Measurements from ENCODE around the gene GALNT2.

Gene GALNT2

GRCh38 chr1:230141797-230142607 is 75.0 kb downstream of the GALNT2 start:
- FAIRE-seq (no peak), DNase-seq (ENCODE audit: insufficient read length, low spot score) (no peak)

- DNase-seq (ENCODE audit: insufficient read length, low spot score), result no peak
- no peak for FAIRE-seq
These were observed 75.7 kb downstream of the GALNT2 start for GRCh38 chr1:230142608-230143210.

GRCh38 chr1:230143534-230143933 is 76.5 kb downstream of the GALNT2 start:
- FAIRE-seq, result no peak
- no peak for DNase-seq (ENCODE audit: insufficient read length, low spot score)

- DNase-seq (ENCODE audit: insufficient read length, low spot score) (no peak), FAIRE-seq (no peak)
These were observed 77.1 kb downstream of the GALNT2 start for GRCh38 chr1:230144010-230144614.

GRCh38 chr1:230144758-230145504 is 77.9 kb downstream of the GALNT2 start:
- no peak for FAIRE-seq
- no peak for DNase-seq (ENCODE audit: insufficient read length, low spot score)

- FAIRE-seq (no peak), DNase-seq (ENCODE audit: insufficient read length, low spot score) (no peak)
These were observed 78.5 kb downstream of the GALNT2 start for GRCh38 chr1:230145505-230145899.

GRCh38 chr1:230145953-230146476 is 79.0 kb downstream of the GALNT2 start:
- no peak for FAIRE-seq
- DNase-seq (ENCODE audit: insufficient read length, low spot score), result no peak

GRCh38 chr1:230146709-230147108 is 79.7 kb downstream of the GALNT2 start:
- no peak for FAIRE-seq
- DNase-seq (ENCODE audit: insufficient read length, low spot score), result no peak

- no peak for DNase-seq (ENCODE audit: insufficient read length, low spot score)
- FAIRE-seq, result no peak
These were observed 80.5 kb downstream of the GALNT2 start for GRCh38 chr1:230147253-230148125.

- no peak for DNase-seq (ENCODE audit: insufficient read length, low spot score)
- FAIRE-seq, result no peak
These were observed 81.2 kb downstream of the GALNT2 start for GRCh38 chr1:230148126-230148652.

GRCh38 chr1:230148768-230149469 is 81.9 kb downstream of the GALNT2 start:
- DNase-seq (ENCODE audit: insufficient read length, low spot score), result no peak
- FAIRE-seq, result no peak

- DNase-seq (ENCODE audit: insufficient read length, low spot score), result no peak
- FAIRE-seq, result no peak
These were observed 82.9 kb downstream of the GALNT2 start for GRCh38 chr1:230149751-230150584.

GRCh38 chr1:230150615-230151014 is 83.6 kb downstream of the GALNT2 start:
- DNase-seq (ENCODE audit: insufficient read length, low spot score) (no peak), FAIRE-seq (no peak)

GRCh38 chr1:230151924-230152468 is 85.0 kb downstream of the GALNT2 start:
- FAIRE-seq (no peak), DNase-seq (ENCODE audit: insufficient read length, low spot score) (no peak)

- DNase-seq (ENCODE audit: insufficient read length, low spot score) (no peak), FAIRE-seq (no peak)
These were observed 86.0 kb downstream of the GALNT2 start for GRCh38 chr1:230152999-230153398.

GRCh38 chr1:230153641-230154296 is 86.7 kb downstream of the GALNT2 start:
- DNase-seq (ENCODE audit: insufficient read length, low spot score) (no peak), FAIRE-seq (no peak)

- FAIRE-seq, result no peak
- no peak for DNase-seq (ENCODE audit: insufficient read length, low spot score)
These were observed 88.0 kb downstream of the GALNT2 start for GRCh38 chr1:230155021-230155420.
